ENCODE data around the gene CMTM7. TPM values are rescaled to one million over a fixed set of nuclear protein-coding genes. Genes with fewer than 3 reads are reported as not detected.

CMTM7 gene
- polyA plus RNA-seq, 1 of the 3 experiments (the other 2 are of a cell fraction) = 50.1 TPM

DNA sequence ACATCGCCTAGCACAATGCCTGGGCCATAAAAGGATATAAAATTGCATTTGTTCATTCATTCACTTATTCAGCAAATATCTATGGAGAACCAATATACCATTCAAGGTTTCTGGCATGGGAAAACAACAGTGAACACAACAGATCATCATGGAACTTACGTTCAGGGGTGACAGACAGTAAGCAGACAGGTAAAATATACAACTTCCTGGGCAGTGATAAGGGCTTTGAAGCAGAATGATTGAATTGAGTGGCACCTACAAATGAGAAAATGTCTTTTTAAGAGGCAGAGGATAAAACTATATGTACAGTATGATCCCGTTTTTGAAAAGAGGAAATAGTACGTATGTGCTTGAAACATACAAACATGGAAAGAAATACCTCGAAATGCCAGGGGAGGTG, 39.2 kb downstream of the CMTM7 start:
- no peaks in the 10 kb centered on the region for H4K20me1 ChIP-seq (ENCODE audit: insufficient read depth)

More for the DNA sequence above, 39.2 kb downstream of the CMTM7 start:
- Histone ChIP-seq H3K27ac (ENCODE audit: low read depth in 2 of 2, low read length in 1 of 2) (no peak overlapping the region), H3K4me2 (no peak overlapping the region), H3K79me2 (ENCODE audit: insufficient read depth) (peaks cover 32% of the 10 kb centered on the region; the same call in 1 of the 2 replicates), H3K27me3 (ENCODE audit: insufficient read depth) (no peaks in the 10 kb centered on the region), H3K9me3 (no peaks in the 10 kb centered on the region), H3K9ac (no peak overlapping the region), H3K4me1 (ENCODE audit: control insufficient read depth in 1 of 2, insufficient read depth in 2 of 2, low read depth in 1 of 2, low read length in 1 of 2) (peaks cover 0 to 16% of the 10 kb centered on the region in 2 experiments; a peak in 1 of 4 replicates), H3K4me3 (ENCODE audit: low read depth in 2 of 2, low read length in 1 of 2) (no peak overlapping the region), H3K36me3 (replicated peaks in 1 of 2; ENCODE audit: control insufficient read depth in 1 of 2, insufficient read depth in 2 of 2, low read length in 1 of 2) (no peaks in the 10 kb centered on the region), H3F3A (replicated peaks; ENCODE audit: insufficient read depth) (no peaks in the 10 kb centered on the region), H3K9me2 (no peaks in the 10 kb centered on the region), H2AFZ (ENCODE audit: low read depth) (no peak overlapping the region)
- ChIA-PET POLR2A (no interaction called here), CTCF (no interaction called here)
- no peak for TF ChIP-seq CHD2 (IDR thresholded peaks at IDR 0.05; ENCODE audit: low read length, partially characterized antibody)
- TF ChIP-seq GABPA (IDR thresholded peaks at IDR 0.05; ENCODE audit: low read depth) = no peak
- TF ChIP-seq, protein P1, sequence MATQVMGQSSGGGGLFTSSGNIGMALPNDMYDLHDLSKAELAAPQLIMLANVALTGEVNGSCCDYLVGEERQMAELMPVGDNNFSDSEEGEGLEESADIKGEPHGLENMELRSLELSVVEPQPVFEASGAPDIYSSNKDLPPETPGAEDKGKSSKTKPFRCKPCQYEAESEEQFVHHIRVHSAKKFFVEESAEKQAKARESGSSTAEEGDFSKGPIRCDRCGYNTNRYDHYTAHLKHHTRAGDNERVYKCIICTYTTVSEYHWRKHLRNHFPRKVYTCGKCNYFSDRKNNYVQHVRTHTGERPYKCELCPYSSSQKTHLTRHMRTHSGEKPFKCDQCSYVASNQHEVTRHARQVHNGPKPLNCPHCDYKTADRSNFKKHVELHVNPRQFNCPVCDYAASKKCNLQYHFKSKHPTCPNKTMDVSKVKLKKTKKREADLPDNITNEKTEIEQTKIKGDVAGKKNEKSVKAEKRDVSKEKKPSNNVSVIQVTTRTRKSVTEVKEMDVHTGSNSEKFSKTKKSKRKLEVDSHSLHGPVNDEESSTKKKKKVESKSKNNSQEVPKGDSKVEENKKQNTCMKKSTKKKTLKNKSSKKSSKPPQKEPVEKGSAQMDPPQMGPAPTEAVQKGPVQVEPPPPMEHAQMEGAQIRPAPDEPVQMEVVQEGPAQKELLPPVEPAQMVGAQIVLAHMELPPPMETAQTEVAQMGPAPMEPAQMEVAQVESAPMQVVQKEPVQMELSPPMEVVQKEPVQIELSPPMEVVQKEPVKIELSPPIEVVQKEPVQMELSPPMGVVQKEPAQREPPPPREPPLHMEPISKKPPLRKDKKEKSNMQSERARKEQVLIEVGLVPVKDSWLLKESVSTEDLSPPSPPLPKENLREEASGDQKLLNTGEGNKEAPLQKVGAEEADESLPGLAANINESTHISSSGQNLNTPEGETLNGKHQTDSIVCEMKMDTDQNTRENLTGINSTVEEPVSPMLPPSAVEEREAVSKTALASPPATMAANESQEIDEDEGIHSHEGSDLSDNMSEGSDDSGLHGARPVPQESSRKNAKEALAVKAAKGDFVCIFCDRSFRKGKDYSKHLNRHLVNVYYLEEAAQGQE (IDR thresholded peaks at IDR 0.05; ENCODE audit: low read depth, low read length) = no peak
- TF ChIP-seq NRF1 (IDR thresholded peaks at IDR 0.05; ENCODE audit: low read depth, low read length) = no peak
- TF ChIP-seq, protein P2, sequence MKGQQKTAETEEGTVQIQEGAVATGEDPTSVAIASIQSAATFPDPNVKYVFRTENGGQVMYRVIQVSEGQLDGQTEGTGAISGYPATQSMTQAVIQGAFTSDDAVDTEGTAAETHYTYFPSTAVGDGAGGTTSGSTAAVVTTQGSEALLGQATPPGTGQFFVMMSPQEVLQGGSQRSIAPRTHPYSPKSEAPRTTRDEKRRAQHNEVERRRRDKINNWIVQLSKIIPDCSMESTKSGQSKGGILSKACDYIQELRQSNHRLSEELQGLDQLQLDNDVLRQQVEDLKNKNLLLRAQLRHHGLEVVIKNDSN (IDR thresholded peaks at IDR 0.05; ENCODE audit: borderline replicate concordance, low read depth) = no peak
- TF ChIP-seq EZH2phosphoT487 (IDR thresholded peaks at IDR 0.05; ENCODE audit: borderline replicate concordance, low read depth) = no peak
- no peak for TF ChIP-seq MXI1 (IDR thresholded peaks at IDR 0.05; ENCODE audit: low read depth, low read length)
- TF ChIP-seq EP300 (IDR thresholded peaks at IDR 0.05; ENCODE audit: borderline replicate concordance in 1 of 2, low read depth in 1 of 2, low read length in 1 of 2) = no peak
- TF ChIP-seq, protein P3, sequence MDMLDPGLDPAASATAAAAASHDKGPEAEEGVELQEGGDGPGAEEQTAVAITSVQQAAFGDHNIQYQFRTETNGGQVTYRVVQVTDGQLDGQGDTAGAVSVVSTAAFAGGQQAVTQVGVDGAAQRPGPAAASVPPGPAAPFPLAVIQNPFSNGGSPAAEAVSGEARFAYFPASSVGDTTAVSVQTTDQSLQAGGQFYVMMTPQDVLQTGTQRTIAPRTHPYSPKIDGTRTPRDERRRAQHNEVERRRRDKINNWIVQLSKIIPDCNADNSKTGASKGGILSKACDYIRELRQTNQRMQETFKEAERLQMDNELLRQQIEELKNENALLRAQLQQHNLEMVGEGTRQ (IDR thresholded peaks at IDR 0.05; ENCODE audit: borderline replicate concordance, low read depth, low read length) = no peak
- TF ChIP-seq, protein P4, sequence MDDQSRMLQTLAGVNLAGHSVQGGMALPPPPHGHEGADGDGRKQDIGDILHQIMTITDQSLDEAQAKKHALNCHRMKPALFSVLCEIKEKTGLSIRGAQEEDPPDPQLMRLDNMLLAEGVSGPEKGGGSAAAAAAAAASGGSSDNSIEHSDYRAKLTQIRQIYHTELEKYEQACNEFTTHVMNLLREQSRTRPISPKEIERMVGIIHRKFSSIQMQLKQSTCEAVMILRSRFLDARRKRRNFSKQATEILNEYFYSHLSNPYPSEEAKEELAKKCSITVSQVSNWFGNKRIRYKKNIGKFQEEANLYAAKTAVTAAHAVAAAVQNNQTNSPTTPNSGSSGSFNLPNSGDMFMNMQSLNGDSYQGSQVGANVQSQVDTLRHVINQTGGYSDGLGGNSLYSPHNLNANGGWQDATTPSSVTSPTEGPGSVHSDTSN (IDR thresholded peaks at IDR 0.05) = no peak
- TF ChIP-seq TCF12 (IDR thresholded peaks at IDR 0.05) = no peak
- no peak for TF ChIP-seq GATA2 (CRISPR knock-in tag; IDR thresholded peaks at IDR 0.05)
- TF ChIP-seq NFIC (IDR thresholded peaks at IDR 0.05; ENCODE audit: borderline replicate concordance) = no peak
- TF ChIP-seq MEF2A (IDR thresholded peaks at IDR 0.05; ENCODE audit: borderline replicate concordance, low read depth) = no peak
- no peak for TF ChIP-seq JUND (IDR thresholded peaks at IDR 0.05)
- TF ChIP-seq RXRA (IDR thresholded peaks at IDR 0.05; ENCODE audit: borderline replicate concordance, low read depth) = no peak
- TF ChIP-seq, protein P5, sequence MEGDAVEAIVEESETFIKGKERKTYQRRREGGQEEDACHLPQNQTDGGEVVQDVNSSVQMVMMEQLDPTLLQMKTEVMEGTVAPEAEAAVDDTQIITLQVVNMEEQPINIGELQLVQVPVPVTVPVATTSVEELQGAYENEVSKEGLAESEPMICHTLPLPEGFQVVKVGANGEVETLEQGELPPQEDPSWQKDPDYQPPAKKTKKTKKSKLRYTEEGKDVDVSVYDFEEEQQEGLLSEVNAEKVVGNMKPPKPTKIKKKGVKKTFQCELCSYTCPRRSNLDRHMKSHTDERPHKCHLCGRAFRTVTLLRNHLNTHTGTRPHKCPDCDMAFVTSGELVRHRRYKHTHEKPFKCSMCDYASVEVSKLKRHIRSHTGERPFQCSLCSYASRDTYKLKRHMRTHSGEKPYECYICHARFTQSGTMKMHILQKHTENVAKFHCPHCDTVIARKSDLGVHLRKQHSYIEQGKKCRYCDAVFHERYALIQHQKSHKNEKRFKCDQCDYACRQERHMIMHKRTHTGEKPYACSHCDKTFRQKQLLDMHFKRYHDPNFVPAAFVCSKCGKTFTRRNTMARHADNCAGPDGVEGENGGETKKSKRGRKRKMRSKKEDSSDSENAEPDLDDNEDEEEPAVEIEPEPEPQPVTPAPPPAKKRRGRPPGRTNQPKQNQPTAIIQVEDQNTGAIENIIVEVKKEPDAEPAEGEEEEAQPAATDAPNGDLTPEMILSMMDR (IDR thresholded peaks at IDR 0.05) = no peak
- WGBS (ENCODE audit: low lambda C conversion rate) = 90% methylated on average over 5 of the region's 5 CpGs
- DNase-seq = no peak

Data from SK-N-SH (cell line).